ENCODE results near the gene FAM98A.

DNA sequence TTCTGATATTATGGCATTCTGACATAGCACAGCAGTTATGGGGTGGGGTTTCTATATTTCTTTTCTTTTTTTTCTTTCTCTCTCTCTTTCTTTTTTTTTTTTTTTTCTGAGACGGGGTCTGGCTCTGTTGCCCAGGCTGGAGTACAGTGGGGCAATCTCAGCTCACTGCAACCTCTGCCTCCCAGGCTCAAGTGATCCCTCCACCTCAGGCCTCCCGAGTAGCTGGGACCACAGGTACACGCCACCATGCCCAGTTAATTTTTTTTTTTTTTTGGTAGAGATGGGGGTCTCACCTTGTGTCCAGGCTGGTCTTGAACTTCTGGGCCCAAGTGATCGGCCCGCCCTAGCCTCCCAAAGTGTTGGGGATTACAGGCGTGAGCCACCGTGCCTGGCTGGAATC, 7.5 kb upstream of the FAM98A start:
- TF ChIP-seq POLR2AphosphoS5 (IDR thresholded peaks at IDR 0.05; ENCODE audit: low read depth, low read length) (no peak), SIN3A (IDR thresholded peaks at IDR 0.05; ENCODE audit: borderline replicate concordance, insufficient read depth, low read length) (no peak)
